Large intestine (tissue), 3 donors: ENCODE measurements around the gene KRTAP4-1. TPM values are rescaled to one million over a fixed set of nuclear protein-coding genes. Genes with fewer than 3 reads are reported as not detected.
"Not testable (repeated sequence)": the region's sequence is repeated elsewhere in the genome, so short reads cannot be mapped to it uniquely, and the experiment has no call there.

Experiments used
- DNase-seq, 2 donors: peaks; one replicate each; pipeline versions ENCODE4 v3.0.0 to v3.0.0-alpha.2; 2013
- H3K27ac ChIP-seq: one replicate; pipeline ENCODE4 v1.5.1; 2013; ENCODE audit warnings: low read length
- H3K27me3 ChIP-seq: 2 replicates; pipeline ENCODE4 v1.6.1; 2013; ENCODE audit warnings: low read length; ENCODE audit not compliant: control insufficient read depth, insufficient read depth
- H3K36me3 ChIP-seq: 2 replicates; pipeline ENCODE4 v1.6.1; 2013; ENCODE audit warnings: low read length; ENCODE audit not compliant: control insufficient read depth, insufficient read depth
- H3K4me1 ChIP-seq: one replicate; pipeline ENCODE4 v1.6.1; 2013; ENCODE audit warnings: low read length; ENCODE audit not compliant: control insufficient read depth, insufficient read depth
- H3K4me3 ChIP-seq: one replicate; pipeline ENCODE4 v1.5.1; 2013; ENCODE audit warnings: low read length
- H3K9me3 ChIP-seq: one replicate; pipeline ENCODE4 v1.6.1; 2013; ENCODE audit warnings: mild to moderate bottlenecking, low read depth, low read length, moderate library complexity; ENCODE audit not compliant: control insufficient read depth
- WGBS: methylation state at CpG from one replicate; pipeline ENCODE4 v1.1.5; 2013; ENCODE audit warnings: low lambda C conversion rate; ENCODE audit not compliant: insufficient coverage; 5-methylcytosine and 5-hydroxymethylcytosine counted together
- polyA plus RNA-seq: library from polyadenylated mRNA; unstranded; fragments of 120-200 nt; gene quantifications from one replicate; pipeline ENCODE4 v1.2.1, GENCODE V29; 2013

Gene KRTAP4-1
- polyA plus RNA-seq, 1 donor: not detected

GRCh38 chr17:41147531-41148204 lies 37.0 kb downstream of the KRTAP4-1 start:
- H3K27me3 ChIP-seq: peaks cover 3% of the 10 kb centered on the region
- H3K27ac ChIP-seq: no peak overlapping the region
- H3K9me3 ChIP-seq: peaks cover 10% of the 10 kb centered on the region
- WGBS: 95% methylated on average over 2 of the region's 2 CpGs
- H3K4me3 ChIP-seq: no peak overlapping the region
- H3K36me3 ChIP-seq: no peaks in the 10 kb centered on the region
- no peak for DNase-seq
- H3K4me1 ChIP-seq: no peaks in the 10 kb centered on the region

- H3K4me1 ChIP-seq: no peaks in the 10 kb centered on the region
- peaks cover 11% of the 10 kb centered on the region for H3K9me3 ChIP-seq
- no peak for DNase-seq
- 80% methylated on average over 2 of the region's 2 CpGs for WGBS
- no peaks in the 10 kb centered on the region for H3K36me3 ChIP-seq
- H3K27me3 ChIP-seq: peaks cover 3% of the 10 kb centered on the region
- no peak overlapping the region for H3K27ac ChIP-seq
- H3K4me3 ChIP-seq: no peak overlapping the region
These were observed 39.5 kb downstream of the KRTAP4-1 start for GRCh38 chr17:41145261-41145660.

- Histone ChIP-seq H3K4me1 (no peaks in the 10 kb centered on the region), H3K36me3 (no peaks in the 10 kb centered on the region), H3K9me3 (peaks cover 16% of the 10 kb centered on the region), H3K4me3 (no peak overlapping the region), H3K27ac (no peak overlapping the region), H3K27me3 (peaks cover 3% of the 10 kb centered on the region)
- DNase-seq: no peak
- 100% methylated on average over 1 of the region's 1 CpG for WGBS
These were observed 39.9 kb downstream of the KRTAP4-1 start for GRCh38 chr17:41144846-41145245.

GRCh38 chr17:41141361-41141760 lies 43.4 kb downstream of the KRTAP4-1 start:
- Histone ChIP-seq H3K27ac (no peak overlapping the region), H3K4me3 (no peak overlapping the region), H3K9me3 (peaks cover 18% of the 10 kb centered on the region), H3K36me3 (no peaks in the 10 kb centered on the region), H3K27me3 (no peaks in the 10 kb centered on the region), H3K4me1 (no peaks in the 10 kb centered on the region)
- DNase-seq: no peak

- no peaks in the 10 kb centered on the region for H3K27me3 ChIP-seq
- no peaks in the 10 kb centered on the region for H3K4me1 ChIP-seq
- no peak for DNase-seq
- H3K4me3 ChIP-seq: no peak within 1 kb of the TSS
- no peaks in the 10 kb centered on the region for H3K36me3 ChIP-seq
- WGBS: 100% methylated on average over 1 of the region's 6 CpGs
- H3K9me3 ChIP-seq: peaks cover 18% of the 10 kb centered on the region
- no peak within 1 kb of the TSS for H3K27ac ChIP-seq
These were observed 44.2 kb downstream of the KRTAP4-1 start, which contains the start of gene KRTAP4-6 for GRCh38 chr17:41140360-41141131. KRTAP4-6 (minus strand) TSS chr17:41140544; CDS start chr17:41140487, 57 bp downstream.

GRCh38 chr17:41139865-41140264 lies 44.8 kb downstream of the KRTAP4-1 start:
- H3K27ac ChIP-seq, H3K4me3 ChIP-seq, H3K4me1 ChIP-seq, DNase-seq, H3K27me3 ChIP-seq, H3K36me3 ChIP-seq: not testable (repeated sequence)
- no CpG with 5 or more reads among the region's 12 CpGs for WGBS
- H3K9me3 ChIP-seq: peaks cover 17% of the 10 kb centered on the region

Other genes starting within 250 kb of the KRTAP4-1 start
- 0.18 TPM for gene KRT23, start 247.3 kb downstream of the KRTAP4-1 start, polyA plus RNA-seq
- gene KRT39, start 218.0 kb downstream of the KRTAP4-1 start, polyA plus RNA-seq: not detected
- 0.07 TPM for gene KRT40, start 200.6 kb downstream of the KRTAP4-1 start, polyA plus RNA-seq
- not detected for gene KRTAP3-3, start 190.7 kb downstream of the KRTAP4-1 start, polyA plus RNA-seq
- not detected for gene KRTAP3-2, start 185.0 kb downstream of the KRTAP4-1 start, polyA plus RNA-seq
- gene KRTAP3-1, start 175.8 kb downstream of the KRTAP4-1 start, polyA plus RNA-seq: not detected
- gene KRTAP1-5, start 157.7 kb downstream of the KRTAP4-1 start, polyA plus RNA-seq: not detected
- not detected for gene KRTAP1-4, start 154.7 kb downstream of the KRTAP4-1 start, polyA plus RNA-seq
- gene KRTAP1-3, start 150.0 kb downstream of the KRTAP4-1 start, polyA plus RNA-seq: not detected
- not detected for gene KRTAP1-1, start 143.5 kb downstream of the KRTAP4-1 start, polyA plus RNA-seq
- gene KRTAP2-1, start 137.6 kb downstream of the KRTAP4-1 start, polyA plus RNA-seq: not detected
- gene KRTAP2-2, start 129.7 kb downstream of the KRTAP4-1 start, polyA plus RNA-seq: not detected
- gene KRTAP2-3, start 124.8 kb downstream of the KRTAP4-1 start, polyA plus RNA-seq: not detected
- not detected for gene KRTAP2-4, start 119.0 kb downstream of the KRTAP4-1 start, polyA plus RNA-seq
- not detected for gene KRTAP4-7, start 100.8 kb downstream of the KRTAP4-1 start, polyA plus RNA-seq
- not detected for gene KRTAP4-8, start 86.8 kb downstream of the KRTAP4-1 start, polyA plus RNA-seq
- gene KRTAP4-16, start 82.7 kb downstream of the KRTAP4-1 start, polyA plus RNA-seq: not detected
- not detected for gene KRTAP4-9, start 79.5 kb downstream of the KRTAP4-1 start, polyA plus RNA-seq
- not detected for gene KRTAP4-11, start 66.5 kb downstream of the KRTAP4-1 start, polyA plus RNA-seq
- gene KRTAP4-12, start 60.7 kb downstream of the KRTAP4-1 start, polyA plus RNA-seq: not detected
- gene KRTAP4-6, start 44.4 kb downstream of the KRTAP4-1 start, polyA plus RNA-seq: not detected
- gene KRTAP4-5, start 35.1 kb downstream of the KRTAP4-1 start, polyA plus RNA-seq: not detected
- not detected for gene KRTAP4-4, start 24.2 kb downstream of the KRTAP4-1 start, polyA plus RNA-seq
- not detected for gene KRTAP4-3, start 16.7 kb downstream of the KRTAP4-1 start, polyA plus RNA-seq
- not detected for gene KRTAP4-2, start 6.7 kb downstream of the KRTAP4-1 start, polyA plus RNA-seq
- gene KRTAP9-1, start 5.0 kb upstream of the KRTAP4-1 start, polyA plus RNA-seq: not detected
- gene KRTAP9-2, start 41.7 kb upstream of the KRTAP4-1 start, polyA plus RNA-seq: not detected
- gene KRTAP9-3, start 47.5 kb upstream of the KRTAP4-1 start, polyA plus RNA-seq: not detected
- gene KRTAP9-8, start 53.1 kb upstream of the KRTAP4-1 start, polyA plus RNA-seq: not detected
- gene KRTAP9-4, start 64.8 kb upstream of the KRTAP4-1 start, polyA plus RNA-seq: not detected
- gene KRTAP9-9, start 70.5 kb upstream of the KRTAP4-1 start, polyA plus RNA-seq: not detected
- gene KRTAP9-6, start 80.5 kb upstream of the KRTAP4-1 start, polyA plus RNA-seq: not detected
- gene KRTAP9-7, start 90.8 kb upstream of the KRTAP4-1 start, polyA plus RNA-seq: not detected
- not detected for gene KRTAP29-1, start 117.9 kb upstream of the KRTAP4-1 start, polyA plus RNA-seq
- not detected for gene KRTAP16-1, start 124.4 kb upstream of the KRTAP4-1 start, polyA plus RNA-seq
- gene KRTAP17-1, start 130.8 kb upstream of the KRTAP4-1 start, polyA plus RNA-seq: 0.07 TPM
- gene KRT33A, start 165.9 kb upstream of the KRTAP4-1 start, polyA plus RNA-seq: not detected
- not detected for gene KRT33B, start 184.9 kb upstream of the KRTAP4-1 start, polyA plus RNA-seq
- gene KRT34, start 197.4 kb upstream of the KRTAP4-1 start, polyA plus RNA-seq: not detected
- not detected for gene KRT31, start 212.7 kb upstream of the KRTAP4-1 start, polyA plus RNA-seq
- not detected for gene KRT37, start 239.7 kb upstream of the KRTAP4-1 start, polyA plus RNA-seq